Smooth muscle cell of the brain vasculature (primary cell): ENCODE measurements around the gene RAE1.

ENCODE experiments used
- DNase-seq: peaks from one replicate; pipeline ENCODE4 v3.0.0-alpha.2; 2012; ENCODE audit warnings: low read depth, low spot score

Gene RAE1

DNA sequence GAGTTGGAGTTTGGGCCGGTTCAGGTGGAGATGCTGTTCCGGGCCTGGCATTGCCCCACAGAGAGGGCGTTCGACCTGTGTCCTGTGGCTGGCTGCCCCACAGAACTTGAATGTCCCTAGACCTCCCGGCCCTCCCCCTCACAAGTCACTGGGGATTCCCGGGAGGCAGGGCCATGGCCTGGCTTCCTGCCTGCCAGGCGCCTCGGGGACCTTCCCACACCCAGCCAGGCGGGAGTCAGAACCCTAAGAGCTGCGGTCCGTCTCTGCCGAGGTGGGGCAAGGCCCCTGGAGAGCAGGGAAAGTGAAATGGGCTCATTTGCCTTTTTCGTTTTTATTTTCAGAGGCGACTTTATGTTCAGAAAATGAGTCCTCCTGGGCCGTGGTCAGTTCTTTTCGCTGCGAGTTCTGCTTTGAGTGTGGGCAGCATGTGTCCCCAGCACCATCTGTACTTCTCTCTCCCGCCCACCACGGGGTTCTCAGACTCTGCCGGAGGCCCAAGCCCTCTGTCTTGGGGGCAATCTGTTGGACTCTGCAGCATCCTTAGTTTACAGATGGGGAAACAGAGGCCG lies 48.6 kb downstream of the RAE1 start:
- DNase-seq, result no peak

DNA sequence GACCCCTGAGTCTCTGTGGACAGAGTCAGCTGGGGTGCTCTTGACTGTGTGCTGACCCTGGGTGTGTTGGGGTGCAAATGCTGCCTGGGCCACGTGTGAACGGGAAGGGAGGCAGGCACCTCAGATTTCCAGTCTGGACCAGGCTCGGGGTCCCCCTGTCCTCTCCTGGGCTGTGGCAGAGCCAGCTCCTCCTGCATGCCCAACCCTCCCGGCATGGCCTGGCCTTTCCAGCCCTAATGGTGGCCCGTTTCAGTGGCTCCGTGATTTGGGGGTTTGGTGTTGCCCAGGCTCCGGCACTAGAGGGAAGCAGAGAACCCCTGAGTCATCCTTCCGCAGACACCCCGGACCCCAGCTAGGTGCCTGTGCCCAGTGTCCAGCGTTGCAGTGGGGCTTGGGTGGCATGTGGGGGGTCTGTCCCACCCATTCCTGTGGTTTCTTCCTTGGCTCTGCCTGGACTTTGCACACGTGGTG lies 49.2 kb downstream of the RAE1 start:
- no peak for DNase-seq

DNA sequence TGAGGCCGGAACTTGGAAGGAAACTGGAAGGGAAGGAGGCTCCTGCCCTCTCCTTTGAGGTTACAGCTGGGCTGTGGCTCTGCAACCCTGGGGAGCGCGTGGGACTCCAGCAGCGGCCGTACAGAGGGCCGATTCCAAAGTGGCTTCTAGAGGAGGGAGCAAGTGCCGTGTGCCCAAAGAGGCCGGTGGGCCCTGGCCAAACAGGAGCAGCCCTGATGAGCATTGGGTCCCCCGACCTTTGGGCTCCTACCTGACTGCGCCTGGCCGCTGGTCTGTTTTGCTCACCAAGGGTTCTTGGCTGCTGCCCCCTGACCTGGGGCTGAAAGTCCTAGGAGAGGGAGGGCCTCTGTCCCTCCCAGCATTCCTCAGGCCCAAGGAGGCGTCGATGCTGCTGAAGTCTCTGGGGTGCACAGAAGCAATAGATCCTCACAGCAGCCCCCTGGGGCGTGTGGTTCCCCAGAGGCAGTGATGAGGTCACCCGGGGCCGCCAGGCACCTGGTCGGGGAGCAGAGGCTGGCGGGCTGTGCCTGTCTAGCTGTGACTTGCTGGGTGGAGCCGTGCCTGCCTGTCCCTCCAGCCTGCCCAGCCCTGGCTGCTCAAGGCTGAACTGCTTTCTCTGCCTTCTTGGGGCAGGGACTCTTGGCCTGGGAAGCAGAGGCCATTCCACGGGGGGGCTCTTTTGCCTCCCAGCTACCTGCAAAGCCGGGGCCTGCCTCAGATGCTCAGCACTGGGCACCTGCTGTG lies 49.9 kb downstream of the RAE1 start:
- DNase-seq, result no peak

DNA sequence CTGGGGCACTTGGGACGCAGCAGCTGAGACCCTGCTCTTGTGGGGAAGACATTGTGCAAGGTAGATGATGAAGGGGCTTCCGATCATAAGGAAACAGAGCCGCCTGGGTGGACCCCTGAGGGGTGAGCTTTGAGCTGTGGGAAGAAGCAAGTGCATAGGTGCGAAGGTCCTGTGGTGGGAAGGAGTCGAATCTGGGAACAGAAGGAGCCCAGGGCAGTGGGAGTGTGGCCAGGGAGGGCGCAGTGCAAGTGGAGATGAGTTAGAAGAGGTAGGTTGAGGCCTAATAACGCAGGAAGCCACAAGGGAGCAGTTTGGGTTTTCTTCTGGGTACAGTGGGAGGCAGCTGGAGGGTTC lies 50.5 kb downstream of the RAE1 start:
- no peak for DNase-seq

DNA sequence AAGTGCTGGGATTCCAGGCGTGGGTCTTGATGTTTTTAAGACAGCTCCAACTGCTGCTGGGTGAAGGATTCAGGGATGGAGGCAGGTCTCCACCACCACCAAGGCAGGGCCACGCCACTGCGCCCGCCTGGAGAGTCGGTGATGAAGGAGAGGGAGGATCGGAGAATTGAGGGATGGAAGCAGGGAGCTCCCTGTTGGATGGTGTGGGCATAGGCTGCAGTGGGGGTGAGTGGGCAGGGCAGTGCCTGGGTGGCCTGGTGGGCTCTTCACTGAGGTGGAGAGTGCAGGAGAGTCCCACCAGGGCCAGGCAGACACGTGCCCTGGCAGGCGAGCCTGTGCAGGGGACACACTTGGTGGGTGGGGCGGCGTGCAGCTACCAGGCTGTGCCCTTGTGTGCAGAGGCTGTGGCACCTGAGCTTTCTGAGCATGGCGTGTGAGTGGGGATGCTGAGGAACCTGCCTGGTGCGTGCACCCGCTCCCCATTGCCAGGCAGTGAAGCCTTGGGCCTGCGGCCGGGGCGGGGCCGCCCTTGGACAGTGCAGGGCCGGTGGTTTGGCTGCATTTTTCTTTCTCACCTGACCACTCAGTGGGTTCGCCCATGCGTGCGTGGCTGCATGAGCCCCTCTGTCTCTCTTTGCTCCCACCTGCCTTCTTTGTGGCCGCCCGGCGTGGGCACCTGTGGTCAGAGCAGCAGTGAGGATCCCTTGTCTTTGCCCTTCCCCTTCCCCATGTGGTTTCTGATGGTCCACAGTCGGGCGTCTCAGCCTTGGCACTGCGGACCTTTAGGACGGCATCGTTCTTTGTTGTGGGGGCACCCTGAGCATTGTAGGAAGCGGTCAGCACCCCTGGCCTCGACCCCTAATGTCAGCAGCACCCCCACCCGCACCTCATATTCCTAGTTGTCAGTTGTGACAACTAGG lies 51.4 kb downstream of the RAE1 start:
- DNase-seq, result no peak

DNA sequence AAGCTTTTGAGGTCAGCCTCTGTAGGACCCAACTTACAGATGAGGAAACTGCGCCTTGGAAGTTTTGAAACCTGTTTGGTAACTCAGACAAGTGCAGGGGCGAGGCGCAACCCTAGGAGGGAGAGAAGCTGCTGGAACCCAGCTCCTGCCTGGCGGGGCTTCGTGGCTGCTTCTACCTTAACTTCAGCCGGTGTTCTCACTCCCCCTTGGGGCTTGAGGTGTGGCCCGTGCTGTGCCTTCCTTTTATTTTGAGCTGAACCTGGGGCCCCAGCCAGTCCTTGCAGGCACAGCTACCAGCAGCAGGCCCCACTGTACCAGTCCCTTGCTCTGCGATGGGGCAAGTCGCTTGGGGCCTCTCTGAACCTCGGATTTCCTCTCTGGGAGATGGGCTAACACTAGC lies 52.2 kb downstream of the RAE1 start:
- no peak for DNase-seq

DNA sequence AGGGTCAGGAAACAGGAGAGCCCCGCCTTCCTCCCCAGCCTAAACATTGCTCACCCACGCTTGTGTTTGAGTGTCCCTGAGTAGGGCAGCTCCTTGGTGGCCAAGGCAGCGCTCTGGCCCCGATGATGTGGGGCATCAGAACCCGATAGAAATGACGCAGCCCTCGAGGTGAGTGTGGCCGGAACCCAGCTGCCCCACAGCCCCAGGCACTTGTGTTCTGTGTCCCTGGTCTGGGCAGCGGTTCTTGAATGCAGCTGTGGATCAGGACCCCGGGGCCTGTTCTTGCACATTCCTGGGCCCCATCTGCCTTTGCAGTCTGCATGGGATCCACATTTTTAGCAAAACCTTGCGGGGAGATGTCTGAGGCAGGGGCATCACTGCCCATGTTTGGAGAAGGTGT lies 53.0 kb downstream of the RAE1 start:
- DNase-seq, result no peak

DNA sequence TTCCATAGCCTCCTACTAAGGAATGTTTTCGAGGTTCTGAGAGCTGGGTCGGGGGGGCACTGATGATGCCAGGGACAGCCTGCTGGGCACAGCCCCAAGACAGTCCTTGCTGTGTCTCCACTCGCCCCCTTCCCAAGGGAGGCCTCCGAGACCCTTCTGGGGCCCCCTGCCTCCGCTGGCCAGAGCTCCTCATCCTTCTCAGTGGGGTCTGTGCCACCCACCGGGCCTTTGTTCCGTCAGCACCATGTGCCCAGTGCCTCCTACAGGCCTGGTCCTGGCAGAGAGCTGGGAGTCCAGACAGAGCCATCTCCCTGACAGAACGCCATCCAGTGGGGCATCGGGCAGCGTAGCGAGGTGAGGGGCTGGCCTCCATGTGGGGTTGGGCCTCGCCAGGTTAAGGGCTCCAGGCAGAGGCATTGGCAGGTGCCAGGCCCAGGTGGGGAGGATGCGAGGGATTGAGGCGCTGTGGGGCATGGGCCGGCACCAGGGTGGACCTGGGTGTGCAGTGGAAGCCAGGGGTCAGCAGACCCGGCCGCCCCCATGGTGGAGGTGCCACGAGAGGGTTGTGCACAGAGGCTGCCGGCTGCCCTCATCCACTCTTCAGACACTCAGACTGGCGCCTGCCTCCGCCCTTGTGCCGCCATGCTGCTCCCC lies 53.5 kb downstream of the RAE1 start:
- no peak for DNase-seq

DNA sequence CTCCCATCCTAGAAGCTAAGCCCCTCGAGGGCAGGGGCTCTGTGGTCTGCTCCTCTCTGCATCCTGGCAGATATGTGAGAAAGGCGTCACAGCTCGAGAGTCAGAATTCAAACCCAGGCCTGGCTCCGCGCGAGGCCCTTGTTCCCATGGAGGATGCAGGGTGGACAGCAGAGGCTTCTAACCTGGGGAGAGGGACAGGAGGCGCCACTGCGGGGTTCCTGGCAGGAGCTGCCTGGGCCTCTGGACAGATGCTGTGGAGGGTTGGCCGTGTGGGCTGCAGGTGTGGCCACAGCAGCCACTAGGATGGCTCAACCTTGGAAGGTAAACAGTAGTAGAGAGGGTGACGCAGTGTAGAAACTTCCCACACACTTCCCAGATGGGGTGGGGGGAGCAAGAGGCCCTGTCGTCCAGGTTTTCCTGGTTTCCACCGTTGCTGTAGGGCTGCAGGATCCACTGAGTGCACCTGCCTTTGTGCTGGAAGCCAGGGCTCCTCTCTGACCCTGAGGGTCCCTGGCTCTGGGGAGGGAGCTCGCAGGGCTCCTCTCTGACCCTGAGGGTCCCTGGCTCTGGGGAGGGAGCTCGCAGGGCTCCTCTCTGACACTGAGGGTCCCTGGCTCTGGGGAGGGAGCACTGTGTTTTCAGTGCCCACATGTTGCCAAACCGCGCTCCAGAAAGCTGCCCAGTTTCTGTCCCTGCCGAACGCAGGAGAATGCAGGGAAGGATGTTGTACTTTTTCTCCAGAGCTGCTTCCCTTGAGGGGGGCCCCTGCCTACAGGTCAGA lies 54.4 kb downstream of the RAE1 start:
- no peak for DNase-seq

DNA sequence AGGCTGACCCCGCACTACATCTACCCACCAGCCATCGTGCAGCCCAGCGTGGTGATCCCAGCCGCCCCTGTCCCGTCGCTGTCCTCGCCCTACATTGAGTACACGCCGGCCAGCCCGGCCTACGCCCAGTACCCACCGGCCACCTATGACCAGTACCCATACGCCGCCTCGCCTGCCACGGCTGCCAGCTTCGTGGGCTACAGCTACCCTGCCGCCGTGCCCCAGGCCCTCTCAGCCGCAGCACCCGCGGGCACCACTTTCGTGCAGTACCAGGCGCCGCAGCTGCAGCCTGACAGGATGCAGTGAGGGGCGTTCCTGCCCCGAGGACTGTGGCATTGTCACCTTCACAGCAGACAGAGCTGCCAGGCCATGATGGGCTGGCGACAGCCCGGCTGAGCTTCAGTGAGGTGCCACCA lies 56.5 kb downstream of the RAE1 start:
- no peak for DNase-seq

DNA sequence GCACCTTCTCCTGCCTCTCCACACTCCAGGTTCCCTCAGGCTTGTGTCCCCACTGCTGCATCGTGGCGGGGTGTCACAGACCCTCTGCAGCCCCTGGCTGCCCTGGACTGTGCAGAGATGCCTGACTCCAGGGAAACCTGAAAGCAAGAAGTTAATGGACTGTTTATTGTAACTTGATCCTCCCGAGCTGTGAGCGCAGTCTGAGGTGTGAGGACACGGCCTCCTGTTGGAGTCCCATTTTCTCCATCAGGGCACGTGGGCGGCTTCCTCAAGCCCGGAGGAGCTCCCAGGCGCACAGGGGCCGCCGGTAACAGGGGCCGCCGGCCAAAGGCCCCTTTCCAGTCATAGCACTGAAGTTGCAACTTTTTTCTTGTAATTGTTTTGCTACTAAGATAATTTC lies 57.1 kb downstream of the RAE1 start:
- DNase-seq, result no peak

DNA sequence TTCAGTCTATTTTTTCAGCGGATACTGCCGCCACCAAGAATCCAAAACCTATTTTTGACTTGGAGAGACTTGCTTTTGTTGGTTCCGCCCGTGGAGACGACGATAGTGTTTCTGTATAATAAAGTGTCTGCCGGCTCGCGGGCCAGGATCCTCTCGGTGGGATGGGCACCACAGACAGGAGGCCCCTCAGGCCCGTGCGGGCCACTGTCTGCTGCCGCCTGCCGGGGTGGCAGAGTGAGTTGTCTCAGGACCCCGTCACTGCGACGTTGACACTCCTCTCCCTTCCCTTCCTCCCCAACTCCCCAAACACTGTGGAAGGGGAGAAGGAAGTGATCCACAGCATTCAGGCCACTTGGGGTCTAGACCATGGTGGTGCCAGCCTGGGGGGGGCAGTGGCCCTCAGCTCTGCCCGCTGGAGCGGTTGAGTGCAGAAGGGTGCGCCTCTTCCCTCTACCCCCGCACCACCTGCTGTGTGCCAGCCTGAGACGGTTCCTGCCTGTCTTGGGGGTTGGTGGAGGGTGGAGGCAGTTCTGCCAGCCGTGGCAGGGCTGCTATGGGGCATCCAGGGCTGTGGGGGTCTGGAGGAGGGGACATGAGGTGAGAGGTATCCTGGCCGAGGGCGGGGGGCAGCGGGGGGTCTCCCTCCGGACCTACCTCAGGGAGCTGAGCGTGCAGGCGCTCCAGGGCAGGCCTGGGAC lies 57.6 kb downstream of the RAE1 start:
- no peak for DNase-seq

DNA sequence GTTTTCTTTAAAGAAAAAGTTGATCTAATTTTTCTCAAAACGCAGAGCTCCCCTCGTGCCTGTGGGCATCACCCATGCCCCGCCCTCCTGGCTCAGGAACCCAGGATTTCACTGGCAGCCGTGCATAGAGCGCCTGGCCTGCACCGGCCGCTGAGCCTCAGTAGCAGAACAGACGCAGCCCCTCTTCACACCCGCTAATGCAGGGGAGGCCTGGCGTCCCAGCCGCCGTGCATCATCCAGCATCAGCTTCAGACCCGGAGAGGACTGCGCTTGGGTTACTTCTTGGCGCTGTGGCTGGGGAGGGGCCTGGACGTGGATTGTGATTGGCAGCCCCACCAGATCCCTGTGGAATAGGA lies 58.2 kb downstream of the RAE1 start:
- no peak for DNase-seq

DNA sequence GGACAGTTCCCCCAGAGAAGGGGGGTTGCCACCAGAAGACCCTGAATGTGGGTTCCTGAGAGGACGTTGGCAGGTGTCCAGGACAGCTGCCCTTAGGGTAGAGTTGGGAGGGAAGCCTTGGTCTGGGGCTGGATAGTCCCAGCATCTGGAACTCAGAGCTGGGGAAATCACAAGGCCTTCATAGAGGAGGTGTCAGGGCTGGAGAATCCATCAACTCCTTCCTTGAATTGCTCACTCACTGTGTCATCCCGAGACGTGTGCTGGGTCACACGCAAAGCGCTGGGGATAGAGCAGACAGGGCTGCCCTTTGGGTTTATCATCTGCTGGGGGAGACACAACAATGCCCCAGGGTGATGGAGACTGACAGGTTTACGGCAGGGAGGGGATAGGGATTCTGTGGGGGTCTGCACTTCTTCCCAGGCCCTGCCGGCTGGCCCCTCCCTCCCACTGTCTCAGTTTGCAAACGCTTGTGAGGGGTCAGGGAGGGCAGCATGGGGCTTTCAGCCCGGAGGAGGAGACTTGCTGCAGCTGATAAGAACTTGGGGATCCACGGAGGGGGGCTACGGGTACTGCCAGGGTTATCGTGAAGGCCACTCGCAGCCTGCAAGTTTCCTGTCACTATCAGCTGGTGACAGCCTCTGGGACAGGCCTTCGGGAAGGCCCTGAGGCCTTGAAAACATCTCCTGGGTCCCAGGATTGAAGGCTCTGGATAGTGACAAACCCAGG lies 58.8 kb downstream of the RAE1 start:
- no peak for DNase-seq

DNA sequence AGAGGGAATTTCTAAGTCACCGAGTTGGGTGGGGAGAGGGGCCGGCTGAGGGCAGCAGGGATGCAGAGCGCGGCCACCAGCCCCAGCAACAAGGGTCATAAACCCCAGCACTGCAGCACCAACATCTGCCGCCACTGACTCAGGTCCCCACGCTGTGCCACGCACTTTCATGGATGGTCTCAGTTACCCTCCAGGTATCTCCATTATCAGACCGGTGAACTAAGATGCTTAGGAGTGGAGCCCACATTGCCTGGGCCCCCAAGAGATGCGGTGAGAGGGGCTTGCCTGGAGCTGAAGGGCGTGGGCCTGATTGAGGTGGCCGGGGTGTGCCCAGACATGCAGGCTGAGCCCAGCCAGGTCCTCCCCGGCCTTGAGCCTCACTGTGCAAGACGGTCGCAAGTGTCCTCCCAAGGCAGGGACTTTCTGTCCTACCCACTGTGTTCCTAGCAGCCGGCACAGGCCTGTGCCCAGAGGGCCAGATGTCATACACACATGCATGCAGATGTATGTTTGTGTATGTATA lies 59.4 kb downstream of the RAE1 start:
- no peak for DNase-seq

DNA sequence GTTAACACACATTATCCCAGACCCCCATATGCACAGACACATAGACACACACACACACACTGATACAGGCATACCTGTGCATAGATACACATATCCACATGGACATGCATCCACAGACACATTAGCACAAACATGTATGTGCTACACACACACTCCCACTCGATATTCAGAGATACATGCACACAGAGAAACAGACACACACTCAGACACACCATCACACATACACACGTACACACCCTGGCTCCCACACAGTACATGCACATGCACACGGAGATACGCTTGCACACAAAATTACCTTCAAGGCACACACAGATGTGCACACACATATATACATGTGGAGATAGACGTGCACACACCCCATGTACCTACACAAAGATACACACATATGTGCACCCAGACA lies 59.9 kb downstream of the RAE1 start:
- DNase-seq, result no peak

DNA sequence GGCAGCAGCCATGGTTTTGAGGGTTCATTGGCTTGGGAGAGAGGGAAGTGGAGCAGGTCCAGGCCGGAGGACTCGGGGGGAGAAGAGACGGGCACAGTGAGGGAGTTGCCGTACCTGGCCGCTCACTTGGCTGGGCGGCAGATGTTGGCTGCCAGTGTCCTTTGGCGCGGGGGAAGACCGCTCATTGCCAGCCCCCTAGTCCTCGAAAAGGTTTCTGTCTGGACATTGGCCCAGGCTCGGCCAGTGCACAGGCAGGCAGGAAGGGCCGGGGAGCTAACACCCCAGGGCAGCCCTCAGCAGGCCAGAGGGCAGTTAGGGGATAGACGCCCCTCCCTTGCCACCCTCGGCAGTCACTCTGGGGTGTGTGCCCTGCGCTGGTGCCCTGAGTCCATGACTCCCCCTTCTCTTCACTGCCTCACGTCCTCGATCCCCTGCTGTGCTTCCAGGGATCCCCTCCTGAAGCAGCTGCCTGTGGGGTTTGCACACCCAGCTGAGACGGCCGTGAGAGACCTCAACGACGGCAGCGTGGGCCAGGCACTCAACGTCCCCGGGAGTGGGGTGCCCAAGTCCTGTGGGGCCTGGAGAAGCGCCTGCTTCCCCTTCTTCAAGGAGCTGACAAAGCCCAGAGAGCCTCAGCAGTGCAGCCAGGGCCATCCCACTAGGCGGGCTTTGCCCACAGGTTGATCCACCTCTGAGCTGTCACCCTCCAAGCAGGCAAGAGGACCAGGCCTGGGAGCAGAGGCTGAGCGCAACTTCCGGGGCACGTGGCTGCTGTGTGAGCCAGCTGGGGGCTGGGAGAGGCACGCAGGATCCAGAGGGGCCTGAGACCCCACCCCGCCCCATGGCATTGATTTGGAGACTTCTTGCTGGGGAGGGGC lies 60.6 kb downstream of the RAE1 start:
- DNase-seq, result no peak

DNA sequence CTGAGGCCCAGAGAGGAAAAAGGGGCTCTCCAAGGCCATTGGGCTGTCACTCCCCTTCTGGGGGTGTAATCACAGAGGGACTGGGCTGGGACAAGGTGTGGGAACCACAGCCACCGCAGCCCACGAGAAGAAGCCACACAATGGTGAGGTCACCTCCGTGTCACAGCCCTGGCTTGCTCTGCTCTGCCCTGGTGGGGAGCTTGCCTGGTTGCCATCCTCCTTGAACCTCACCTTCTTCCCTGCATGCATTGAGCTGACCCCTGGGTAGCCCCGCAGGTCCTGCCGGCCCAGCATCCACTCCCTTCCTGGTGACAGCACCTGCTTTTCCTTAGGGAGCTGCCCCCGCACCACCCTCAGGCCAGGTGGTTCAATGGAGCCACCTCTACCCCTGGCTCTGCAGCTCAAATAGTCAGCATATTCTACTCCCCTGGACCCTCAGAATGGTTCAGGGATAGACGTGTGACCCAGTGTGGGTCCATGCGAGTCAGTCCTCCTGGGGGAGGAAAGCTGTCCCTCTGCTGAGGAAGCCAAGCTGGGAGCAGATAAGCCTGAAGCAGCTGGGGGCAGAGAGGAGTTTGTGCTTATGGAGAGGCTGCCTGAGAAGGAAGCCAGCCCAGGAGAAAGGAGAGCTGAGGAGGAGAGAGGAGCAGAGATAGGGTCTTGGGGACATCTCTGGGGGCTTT lies 61.4 kb downstream of the RAE1 start:
- DNase-seq, result no peak
